ENCODE measurements around the gene BRINP2.

BRINP2 gene

DNA sequence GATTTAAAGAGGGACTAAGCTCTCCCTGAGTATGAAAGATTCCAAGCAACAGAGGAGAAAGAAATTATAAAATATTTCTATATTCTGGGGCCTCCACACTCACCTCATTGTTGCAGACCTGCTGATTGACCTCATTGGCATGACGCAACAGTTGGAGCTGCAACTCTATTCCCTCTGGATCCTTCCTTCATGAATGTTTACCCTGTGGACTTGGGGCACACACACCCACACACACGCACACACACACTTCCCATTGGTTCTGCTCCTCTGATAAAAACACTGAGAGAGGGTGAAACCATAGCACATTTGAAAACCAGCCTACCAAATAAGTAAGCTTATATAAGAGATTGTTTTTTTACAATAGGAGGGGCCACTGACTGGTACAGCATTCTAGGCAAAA lies 159.1 kb downstream of the BRINP2 start:
- no peak for DNase-seq

All from NCI-H1092 (cell line).